GM19099 (cell line): ENCODE data around the gene GINS3.

Experiments
- POLR2A ChIP-seq: IDR thresholded peaks from 3 replicates; pipeline ENCODE4 v1.6.1; 2011; ENCODE audit warnings: low read depth; ENCODE audit not compliant: insufficient read length; ENCODE audit errors: extremely low read depth

Gene GINS3

GRCh38 chr16:58379736-58380135, 12.5 kb upstream of the GINS3 start:
- no peak for TF ChIP-seq POLR2A

GRCh38 chr16:58381661-58382060, 10.6 kb upstream of the GINS3 start:
- TF ChIP-seq POLR2A, result no peak

DNA sequence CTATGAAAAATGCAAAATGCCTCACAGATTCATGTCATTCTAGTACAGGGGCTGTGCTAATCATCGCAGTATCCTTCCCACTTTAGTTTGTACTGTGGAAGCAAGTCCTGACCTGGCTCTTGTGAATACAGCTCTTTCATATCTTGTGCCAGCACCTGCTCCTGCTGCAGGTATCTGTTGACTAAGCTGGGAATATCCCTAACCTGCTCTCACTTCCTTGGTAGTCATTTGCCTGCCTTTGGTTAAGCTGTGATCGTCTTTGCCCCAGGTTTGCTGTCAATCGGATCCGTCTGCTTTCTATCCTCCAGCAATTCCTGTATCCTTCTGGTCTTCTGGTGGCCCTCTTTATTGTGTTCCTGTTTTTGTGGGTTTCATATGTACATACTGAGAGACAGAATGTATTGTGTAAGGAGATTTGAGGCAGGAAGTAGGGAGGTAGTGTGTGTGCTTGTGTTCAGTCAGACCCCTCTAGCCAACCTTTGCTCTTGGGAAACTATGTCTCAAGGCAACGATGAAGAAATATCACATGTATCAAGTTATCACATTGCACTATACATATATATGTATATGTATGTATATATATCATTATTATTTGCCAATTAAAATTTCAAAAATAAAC, 7.7 kb upstream of the GINS3 start:
- TF ChIP-seq POLR2A, result no peak

DNA sequence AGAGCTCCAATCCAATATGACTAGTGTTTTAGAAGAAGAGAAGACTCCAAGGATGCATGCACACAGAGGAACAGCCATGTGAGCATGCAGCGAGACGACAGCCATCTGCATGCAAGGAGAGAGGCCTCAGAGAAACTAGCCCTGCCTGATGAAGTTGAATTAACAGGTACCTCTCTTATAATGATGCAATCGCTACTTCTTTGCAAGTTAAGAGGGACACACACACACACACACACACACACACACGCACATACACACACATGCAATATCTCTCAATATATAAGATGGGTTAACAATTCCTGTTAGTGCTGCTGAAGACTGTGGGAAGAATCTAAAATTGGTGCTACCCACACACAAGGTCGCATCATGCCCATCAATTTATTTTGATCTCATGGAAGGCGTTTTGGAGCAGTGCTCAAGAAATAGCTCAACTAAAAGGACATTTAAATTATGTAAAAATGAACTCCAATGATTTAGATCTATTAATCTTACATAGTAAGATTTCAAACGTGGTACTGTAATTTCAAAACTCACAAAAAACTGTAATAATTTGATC, 7.0 kb upstream of the GINS3 start:
- no peak for TF ChIP-seq POLR2A

GRCh38 chr16:58389724-58390123, 2.5 kb upstream of the GINS3 start:
- no peak for TF ChIP-seq POLR2A

- TF ChIP-seq POLR2A, result no peak
Observed at GRCh38 chr16:58393138-58393504, 850 bp downstream of the GINS3 start.

GRCh38 chr16:58399718-58400633, 7.7 kb downstream of the GINS3 start:
- TF ChIP-seq POLR2A, result no peak

GRCh38 chr16:58402796-58403195, 10.5 kb downstream of the GINS3 start:
- no peak for TF ChIP-seq POLR2A

GRCh38 chr16:58409316-58409973, 17.2 kb downstream of the GINS3 start:
- TF ChIP-seq POLR2A, result no peak

- no peak for TF ChIP-seq POLR2A
Observed at GRCh38 chr16:58411336-58411735, 19.1 kb downstream of the GINS3 start.

DNA sequence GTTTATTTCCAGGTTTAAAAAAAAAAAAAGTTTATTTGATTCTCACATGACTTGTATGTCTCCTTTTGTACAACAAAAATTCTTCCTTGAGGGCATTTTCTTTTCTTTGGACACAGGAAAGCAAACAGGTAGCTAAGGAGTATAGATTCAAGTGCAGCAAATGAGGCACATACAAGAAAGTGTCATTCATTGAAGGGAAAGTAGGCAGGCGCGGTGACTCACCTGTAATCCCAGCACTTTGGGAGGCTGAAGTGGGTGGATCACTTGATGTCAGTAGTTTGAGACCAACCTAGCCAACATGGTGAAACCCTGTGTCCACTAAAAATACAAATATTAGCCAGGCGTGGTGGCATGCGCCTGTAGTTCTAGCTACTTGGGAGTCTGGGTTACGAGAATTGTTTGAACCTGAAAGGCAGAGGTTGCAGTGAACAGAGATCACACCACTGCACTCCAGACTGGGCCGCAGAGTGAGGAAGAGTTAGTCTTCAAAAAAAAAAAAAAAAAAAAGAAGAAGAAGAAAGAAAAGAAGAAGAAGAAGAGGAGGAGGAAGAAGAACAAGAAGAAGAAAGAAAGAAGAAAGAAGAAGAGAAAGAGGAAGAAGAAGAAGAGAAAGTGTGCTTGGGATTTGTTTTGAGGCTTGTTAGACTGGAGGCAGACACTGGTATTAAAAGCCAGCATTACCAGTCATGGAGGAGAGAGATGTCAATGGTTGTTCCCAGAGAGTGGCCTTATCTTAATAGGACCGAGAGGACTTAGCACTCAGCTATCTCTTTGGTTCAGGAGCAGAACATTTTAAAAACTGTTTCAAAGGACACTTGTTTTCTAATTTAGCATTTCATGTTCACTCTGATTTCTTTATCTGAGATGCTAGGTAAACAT, 19.7 kb downstream of the GINS3 start:
- TF ChIP-seq POLR2A, result no peak

GRCh38 chr16:58413359-58413758, 21.1 kb downstream of the GINS3 start:
- TF ChIP-seq POLR2A, result no peak

- no peak for TF ChIP-seq POLR2A
Observed at GRCh38 chr16:58415003-58415402, 22.7 kb downstream of the GINS3 start.

DNA sequence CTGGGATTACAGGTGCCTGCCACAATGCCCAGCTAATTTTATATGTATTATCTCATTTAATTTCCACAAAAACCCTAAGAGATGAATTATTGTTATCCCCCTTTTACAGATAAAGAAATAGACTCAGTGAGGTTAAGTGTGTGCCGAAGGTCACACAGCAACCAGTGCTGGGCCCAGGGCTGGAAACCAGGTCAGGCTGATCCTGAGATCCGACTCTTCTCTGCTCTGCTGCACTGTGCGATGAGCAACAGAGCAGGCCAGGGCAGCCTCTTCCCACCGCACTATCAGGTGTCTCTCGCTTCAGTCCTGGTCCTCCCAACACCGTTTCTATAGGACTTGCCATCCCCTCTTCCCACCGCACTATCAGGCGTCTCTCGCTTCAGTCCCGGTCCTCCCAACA, 24.8 kb downstream of the GINS3 start:
- no peak for TF ChIP-seq POLR2A
